Mesothelial cell of epicardium (in vitro differentiated cells): ENCODE data around the gene TAPBPL. TPM values are rescaled to one million over a fixed set of nuclear protein-coding genes. Genes with fewer than 3 reads are reported as not detected.

Experiments
- DNase-seq, 2 experiments: peaks; one replicate each; pipeline ENCODE4 v3.0.0; 2021; ENCODE audit warnings: low spot score in 2 of 2; ENCODE audit not compliant: unreplicated experiment in 2 of 2
- H3K27ac Mint-ChIP-seq: 2 replicates; pipeline ENCODE4 v1.8.0; 2021; ENCODE audit warnings: mixed read lengths
- H3K27me3 Mint-ChIP-seq: 2 replicates; pipeline ENCODE4 v1.8.0; 2021; ENCODE audit warnings: low read depth, mixed read lengths
- H3K36me3 Mint-ChIP-seq: 2 replicates; pipeline ENCODE4 v1.8.0; 2021; ENCODE audit warnings: mixed read lengths
- H3K4me1 Mint-ChIP-seq: 2 replicates; pipeline ENCODE4 v1.8.0; 2021; ENCODE audit warnings: mixed read lengths
- H3K4me3 Mint-ChIP-seq: 2 replicates; pipeline ENCODE4 v1.8.0; 2021; ENCODE audit warnings: mild to moderate bottlenecking, moderate library complexity, mixed read lengths
- H3K9me3 Mint-ChIP-seq: 2 replicates; pipeline ENCODE4 v1.8.0; 2021; ENCODE audit warnings: mixed read lengths
- total RNA-seq: library from RNA; stranded (reverse); gene quantifications from 3 replicates; pipeline ENCODE4 v1.2.1, GENCODE V29; 2021
- TF ChIP-seq, protein P1 (sequence below): fragments of 200-600 bp; sonication (generic); IDR thresholded peaks from one replicate; pipeline ENCODE4 v1.5.0; 2021; ENCODE audit warnings: antibody characterized with exemption; ENCODE audit not compliant: unreplicated experiment

Gene TAPBPL
- total RNA-seq, 1 donor from 2014 or later, result 2.6 TPM

GRCh38 chr12:6450091-6450868 lies 1.6 kb upstream of the TAPBPL start:
- Mint-ChIP-seq H3K4me3 (peak overlapping the region; percentile 78), H3K4me1 (peaks cover 26% of the 10 kb centered on the region), H3K36me3 (peaks cover 3% of the 10 kb centered on the region), H3K27ac (peak overlapping the region; percentile 93), H3K9me3 (no peaks in the 10 kb centered on the region), H3K27me3 (no peaks in the 10 kb centered on the region)
- TF ChIP-seq, protein P1, sequence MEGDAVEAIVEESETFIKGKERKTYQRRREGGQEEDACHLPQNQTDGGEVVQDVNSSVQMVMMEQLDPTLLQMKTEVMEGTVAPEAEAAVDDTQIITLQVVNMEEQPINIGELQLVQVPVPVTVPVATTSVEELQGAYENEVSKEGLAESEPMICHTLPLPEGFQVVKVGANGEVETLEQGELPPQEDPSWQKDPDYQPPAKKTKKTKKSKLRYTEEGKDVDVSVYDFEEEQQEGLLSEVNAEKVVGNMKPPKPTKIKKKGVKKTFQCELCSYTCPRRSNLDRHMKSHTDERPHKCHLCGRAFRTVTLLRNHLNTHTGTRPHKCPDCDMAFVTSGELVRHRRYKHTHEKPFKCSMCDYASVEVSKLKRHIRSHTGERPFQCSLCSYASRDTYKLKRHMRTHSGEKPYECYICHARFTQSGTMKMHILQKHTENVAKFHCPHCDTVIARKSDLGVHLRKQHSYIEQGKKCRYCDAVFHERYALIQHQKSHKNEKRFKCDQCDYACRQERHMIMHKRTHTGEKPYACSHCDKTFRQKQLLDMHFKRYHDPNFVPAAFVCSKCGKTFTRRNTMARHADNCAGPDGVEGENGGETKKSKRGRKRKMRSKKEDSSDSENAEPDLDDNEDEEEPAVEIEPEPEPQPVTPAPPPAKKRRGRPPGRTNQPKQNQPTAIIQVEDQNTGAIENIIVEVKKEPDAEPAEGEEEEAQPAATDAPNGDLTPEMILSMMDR, result no peak
- no peak for DNase-seq

DNA sequence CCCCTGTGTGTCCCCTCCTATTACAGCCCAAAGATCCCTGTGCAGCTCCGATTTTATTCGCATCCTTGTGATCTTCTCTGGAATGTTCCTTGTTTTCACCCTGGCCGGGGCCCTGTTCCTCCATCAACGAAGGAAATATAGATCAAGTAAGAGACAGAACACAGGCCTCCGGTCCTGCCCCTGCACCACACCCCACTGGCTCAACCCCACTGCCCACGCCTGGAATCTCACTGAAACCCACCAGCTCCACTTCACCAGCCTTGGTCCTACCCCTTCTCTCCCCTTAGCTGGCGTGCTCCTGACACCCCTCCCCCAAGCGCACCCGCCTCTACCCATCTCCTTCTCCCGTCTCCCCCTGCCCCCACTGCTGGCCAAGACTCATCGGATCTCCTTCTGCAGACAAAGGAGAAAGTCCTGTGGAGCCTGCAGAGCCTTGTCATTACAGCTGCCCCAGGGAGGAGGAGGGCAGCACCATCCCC lies 934 bp upstream of the TAPBPL start:
- H3K4me3 Mint-ChIP-seq, result peak overlapping the region; percentile 78
- TF ChIP-seq, protein P1, result no peak
- H3K27ac Mint-ChIP-seq, result peak overlapping the region; percentile 93
- no peaks in the 10 kb centered on the region for H3K9me3 Mint-ChIP-seq
- DNase-seq, result peak in 1 of 2 experiments; percentile 47
- peaks cover 3% of the 10 kb centered on the region for H3K36me3 Mint-ChIP-seq
- H3K27me3 Mint-ChIP-seq, result no peaks in the 10 kb centered on the region
- peaks cover 26% of the 10 kb centered on the region for H3K4me1 Mint-ChIP-seq

GRCh38 chr12:6452245-6452943 lies 552 bp downstream of the TAPBPL start:
- no peak for DNase-seq
- Mint-ChIP-seq H3K9me3 (no peaks in the 10 kb centered on the region), H3K4me1 (peaks cover 26% of the 10 kb centered on the region)

DNA sequence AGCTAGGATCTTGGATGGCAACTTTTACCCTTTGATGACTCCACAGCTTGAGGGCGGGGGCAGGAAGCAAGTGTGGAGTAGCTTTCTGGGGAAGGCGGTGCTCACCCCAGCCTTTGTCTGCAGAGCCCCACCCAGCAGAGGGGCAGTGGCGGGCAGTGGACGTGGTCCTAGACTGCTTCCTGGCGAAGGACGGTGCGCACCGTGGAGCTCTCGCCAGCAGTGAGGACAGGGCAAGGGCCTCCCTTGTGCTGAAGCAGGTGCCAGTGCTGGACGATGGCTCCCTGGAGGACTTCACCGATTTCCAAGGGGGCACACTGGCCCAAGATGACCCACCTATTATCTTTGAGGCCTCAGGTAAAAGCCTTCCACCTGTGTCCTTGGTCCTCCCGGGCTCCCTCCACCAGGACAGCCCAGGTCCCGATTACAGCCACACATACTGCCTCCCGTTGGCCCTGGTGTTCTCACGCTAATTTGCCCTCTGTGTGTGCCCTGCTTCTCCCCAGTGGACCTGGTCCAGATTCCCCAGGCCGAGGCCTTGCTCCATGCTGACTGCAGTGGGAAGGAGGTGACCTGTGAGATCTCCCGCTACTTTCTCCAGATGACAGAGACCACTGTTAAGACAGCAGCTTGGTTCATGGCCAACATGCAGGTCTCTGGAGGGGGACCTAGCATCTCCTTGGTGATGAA lies 1.2 kb downstream of the TAPBPL start:
- no peaks in the 10 kb centered on the region for H3K27me3 Mint-ChIP-seq

More at GRCh38 chr12:6452245-6452943, 552 bp downstream of the TAPBPL start:
- Mint-ChIP-seq H3K4me3 (peak overlapping the region; percentile 78), H3K27ac (peak overlapping the region; percentile 93), H3K27me3 (no peaks in the 10 kb centered on the region), H3K36me3 (peaks cover 3% of the 10 kb centered on the region)
- TF ChIP-seq, protein P1, result no peak

More for the DNA sequence above, 1.2 kb downstream of the TAPBPL start:
- no peak for DNase-seq
- Mint-ChIP-seq H3K36me3 (peaks cover 2% of the 10 kb centered on the region), H3K4me3 (no peak overlapping the region), H3K27ac (peak overlapping the region; percentile 93), H3K9me3 (no peaks in the 10 kb centered on the region), H3K4me1 (peaks cover 26% of the 10 kb centered on the region)
- TF ChIP-seq, protein P1, result no peak
